HepG2 (cell line): Measurements from ENCODE around the gene PCED1B. TPM values are rescaled to one million over a fixed set of nuclear protein-coding genes. Genes with fewer than 3 reads are reported as not detected.

Source experiments
- ATAC-seq: fragments of 200-7000 bp; cut with Tn5 transposase; 3 replicates; pipeline ENCODE4 v1.9.1; 2020; ENCODE audit warnings: mild to moderate bottlenecking, moderate library complexity
- BruUV-seq: library from RNA; stranded (reverse); fragments of 400-500 nt; replicated peaks from 2 replicates; lab custom pipeline; 2021; lab: Mats Ljungman, UMichigan
- CTCF ChIA-PET: fragments of 300-600 bp; formaldehyde crosslinking; extraction: SDS; loops from one replicate; lab custom pipeline; 2021; ENCODE audit warnings: low total read pairs, inconsistent platforms, low intra/inter-chr PET ratio; lab: Yijun Ruan, JAX
- POLR2A ChIA-PET: fragments of 350-600 bp; sonication (Branson Sonifier 250); formaldehyde crosslinking; loops from one replicate; lab custom pipeline; 2020; ENCODE audit warnings: antibody characterized with exemption, inconsistent platforms; lab: Yijun Ruan, JAX
- DNase-seq: peaks from one replicate; pipeline ENCODE4 v3.0.0-alpha.2; 2015; ENCODE audit warnings: low spot score
- FAIRE-seq: peaks from 3 replicates; lab custom pipeline; 2011; peaks lifted over from hg19 to GRCh38; lab: Jason Lieb, UNC
- H2AFZ ChIP-seq: one replicate; pipeline ENCODE4 v1.6.1; 2011; ENCODE audit warnings: low read length, inconsistent platforms
- H3K27ac ChIP-seq: fragments of 300-600 bp; 3 replicates; pipeline ENCODE4 v1.8.0; 2011; ENCODE audit warnings: mixed run types, mild to moderate bottlenecking, mixed read lengths, low read length, inconsistent platforms; ENCODE audit not compliant: insufficient read depth; ENCODE audit errors: extremely low read length
- H3K27me3 ChIP-seq, 2 experiments: fragments of 200-600 bp in 1 of 2; 2 replicates in 1 of 2; 3 replicates in 1 of 2; pipeline versions ENCODE4 v1.6.0 to v1.8.0; 2011; ENCODE audit warnings: low read length in 2 of 2, mild to moderate bottlenecking in 2 of 2, moderate library complexity in 2 of 2, inconsistent platforms in 1 of 2; ENCODE audit not compliant: insufficient read depth in 2 of 2, control insufficient read depth in 1 of 2
- H3K36me3 ChIP-seq, 2 experiments: fragments of 200-600 bp in 1 of 2; replicated peaks in 1 of 2; 2 replicates in 1 of 2; 3 replicates in 1 of 2; pipeline versions ENCODE4 v1.5.1 to v1.8.0; 2011; ENCODE audit warnings: low read length in 2 of 2, inconsistent platforms in 1 of 2; ENCODE audit not compliant: insufficient read depth in 2 of 2, control insufficient read depth in 1 of 2
- H3K4me1 ChIP-seq: 2 replicates; pipeline ENCODE4 v1.5.1; 2012; ENCODE audit warnings: low read length, inconsistent platforms; ENCODE audit not compliant: insufficient read depth
- H3K4me2 ChIP-seq: 2 replicates; pipeline ENCODE4 v1.6.0; 2011; ENCODE audit warnings: low read depth, low read length, inconsistent platforms
- H3K4me3 ChIP-seq, 3 experiments: fragments of 200-600 bp in 1 of 3; sonication (generic), shearing (Covaris generic) in 1 of 3; replicated peaks in 1 of 3; 2 replicates each; pipeline ENCODE4 v1.5.1; 2011 to 2016; ENCODE audit warnings: low read length in 3 of 3, inconsistent platforms in 2 of 3, low read depth in 2 of 3, mild to moderate bottlenecking in 2 of 3, control low read depth in 1 of 3, mixed read lengths in 1 of 3; ENCODE audit not compliant: insufficient read depth in 1 of 3
- H3K79me2 ChIP-seq: one replicate; pipeline ENCODE4 v1.6.1; 2011; ENCODE audit warnings: low read length, inconsistent platforms; ENCODE audit not compliant: insufficient read depth
- H3K9ac ChIP-seq: 2 replicates; pipeline ENCODE4 v1.6.0; 2011; ENCODE audit warnings: mild to moderate bottlenecking, low read depth, low read length, inconsistent platforms; ENCODE audit not compliant: insufficient read depth
- H3K9me3 ChIP-seq: 2 replicates; pipeline ENCODE4 v1.5.1; 2012; ENCODE audit warnings: mild to moderate bottlenecking, low read length
- H4K20me1 ChIP-seq: 2 replicates; pipeline ENCODE4 v1.6.0; 2011; ENCODE audit warnings: inconsistent platforms, mild to moderate bottlenecking, low read length, moderate library complexity; ENCODE audit not compliant: insufficient read depth
- EEA1 ChIP-seq: sonication (generic); formaldehyde crosslinking; IDR thresholded peaks from 2 replicates; pipeline ENCODE4 v1.5.1; 2020; ENCODE audit warnings: mild to moderate bottlenecking, missing genetic modification reagents, borderline replicate concordance
- ERF ChIP-seq: IDR thresholded peaks from 2 replicates; pipeline ENCODE4 v1.6.1; 2018; ENCODE audit warnings: missing biosample characterization, missing genetic modification reagents
- FOXA1 ChIP-seq, 2 experiments: fragments of 450-650 bp in 1 of 2; sonication (generic) in 1 of 2; formaldehyde crosslinking in 1 of 2; IDR thresholded peaks; 2 replicates each; pipeline versions ENCODE4 v1.4.0 to v1.6.1; 2016 to 2020; ENCODE audit warnings: missing genetic modification reagents in 1 of 2
- FOXM1 ChIP-seq: sonication (generic); formaldehyde crosslinking; IDR thresholded peaks from 2 replicates; pipeline ENCODE4 v1.5.0; 2020; ENCODE audit warnings: missing genetic modification reagents
- JUNB ChIP-seq: sonication (generic); formaldehyde crosslinking; IDR thresholded peaks from 2 replicates; pipeline ENCODE4 v1.8.0; 2022; ENCODE audit warnings: missing genetic modification reagents, mild to moderate bottlenecking, borderline replicate concordance
- MEIS2 ChIP-seq: sonication (generic); formaldehyde crosslinking; IDR thresholded peaks from 2 replicates; pipeline ENCODE4 v1.9.0; 2021; ENCODE audit warnings: mild to moderate bottlenecking, missing genetic modification reagents
- MXD4 ChIP-seq: IDR thresholded peaks from 2 replicates; pipeline ENCODE4 v1.6.1; 2016; ENCODE audit warnings: mild to moderate bottlenecking, missing biosample characterization, missing genetic modification reagents
- NFYC ChIP-seq: IDR thresholded peaks from 2 replicates; pipeline ENCODE4 v1.6.1; 2016; ENCODE audit warnings: missing genetic modification reagents, missing compliant biosample characterization
- TCF7L2 ChIP-seq: IDR thresholded peaks from 2 replicates; pipeline ENCODE4 v1.6.1; 2011; ENCODE audit warnings: mild to moderate bottlenecking, low read depth, low read length, moderate library complexity
- TOE1 ChIP-seq: sonication (generic); formaldehyde crosslinking; IDR thresholded peaks from 2 replicates; pipeline ENCODE4 v1.4.0; 2020; ENCODE audit warnings: mild to moderate bottlenecking, missing genetic modification reagents
- ZNF232 ChIP-seq: sonication (generic); formaldehyde crosslinking; IDR thresholded peaks from 2 replicates; pipeline ENCODE4 v1.4.0; 2020; ENCODE audit warnings: missing genetic modification reagents, borderline replicate concordance
- ZNF558 ChIP-seq: sonication (generic); formaldehyde crosslinking; IDR thresholded peaks from 2 replicates; pipeline ENCODE4 v1.9.0; 2022; ENCODE audit warnings: mild to moderate bottlenecking, missing genetic modification reagents, borderline replicate concordance
- ZNF703 ChIP-seq: sonication (generic); formaldehyde crosslinking; IDR thresholded peaks from 2 replicates; pipeline ENCODE4 v1.5.1; 2020; ENCODE audit warnings: missing genetic modification reagents, mild to moderate bottlenecking, moderate library complexity, borderline replicate concordance
- WGBS: methylation state at CpG from one replicate; pipeline ENCODE4 v1.1.6; 2017; ENCODE audit warnings: low lambda C conversion rate; 5-methylcytosine and 5-hydroxymethylcytosine counted together
- in situ Hi-C: cut with HindIII; loops from 2 replicates; pipeline ENCODE4 v1.10.0; 2017; ENCODE audit warnings: low pct_unique_long_range_greater_than_20kb; ENCODE audit not compliant: extremely low pct_ligation_motif_present
- intact Hi-C: fragments of 100-400 bp; cut with micrococcal nuclease; formaldehyde crosslinking; loops from one replicate; pipeline ENCODE4 v1.10.0; 2022; ENCODE audit not compliant: unreplicated experiment
- polyA plus RNA-seq, 8 experiments: library from polyadenylated mRNA; depleted of rRNA in 3 of 8; stranded (reverse) in 7 of 8; unstranded in 1 of 8; fragments of >200 nt; fragmentation: Illumina TruSeq in 4 of 8; extraction: Trizol in 4 of 8; gene quantifications; 2 replicates each; pipeline versions ENCODE4 v1.2.1 to v1.2.3, GENCODE V29; 2011 to 2016; ENCODE audit warnings: low read depth in 4 of 8, missing spikeins in 1 of 8, mixed read lengths in 1 of 8; ENCODE audit not compliant: insufficient read depth in 1 of 8
- total RNA-seq, 5 experiments: library from RNA; depleted of rRNA; stranded (reverse); fragments of >200 nt; fragmentation: Illumina TruSeq; extraction: Trizol; gene quantifications; 2 replicates each; pipeline ENCODE4 v1.2.3, GENCODE V29; 2016; ENCODE audit warnings: low read depth in 1 of 5
- TF ChIP-seq, protein P1 (sequence below): sonication (generic); formaldehyde crosslinking; IDR thresholded peaks from 2 replicates; pipeline ENCODE4 v1.8.1; 2022; ENCODE audit warnings: low read depth, mild to moderate bottlenecking, missing genetic modification reagents

The PCED1B gene
- total and polyA plus RNA-seq, 2 of the 13 experiments (the other 11 are each of a cell fraction or from before 2014, with no cell fraction given) = 0.11 to 0.37 TPM

DNA sequence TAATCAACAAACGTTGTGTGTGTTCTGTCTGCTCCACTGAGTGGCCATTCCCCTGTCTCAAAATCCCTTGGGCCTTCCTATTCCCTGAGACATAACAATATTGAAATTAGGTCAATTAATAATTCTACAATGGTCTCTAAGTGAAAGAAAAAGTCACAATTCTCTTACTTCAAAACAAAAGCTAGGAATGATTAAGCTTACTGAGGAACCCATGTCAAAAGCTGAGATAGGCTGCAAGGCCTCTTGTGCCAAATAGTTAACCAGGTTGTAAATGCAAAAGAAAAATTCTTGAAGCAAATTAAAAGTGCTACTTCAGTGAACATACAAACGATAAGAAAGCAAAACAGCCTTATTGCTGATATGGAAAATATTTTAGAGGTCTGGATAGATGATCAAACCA, 65.3 kb downstream of the PCED1B start (continued):
- TF ChIP-seq FOXM1 (CRISPR knock-in tag) (no peak), TCF7L2 (no peak), FOXA1 (IDR thresholded peaks at IDR 0.05) (no peak), FOXA1 (CRISPR knock-in tag; IDR thresholded peaks at IDR 0.05) (no peak), EEA1 (CRISPR knock-in tag) (no peak), MXD4 (CRISPR knock-in tag) (no peak)

DNA sequence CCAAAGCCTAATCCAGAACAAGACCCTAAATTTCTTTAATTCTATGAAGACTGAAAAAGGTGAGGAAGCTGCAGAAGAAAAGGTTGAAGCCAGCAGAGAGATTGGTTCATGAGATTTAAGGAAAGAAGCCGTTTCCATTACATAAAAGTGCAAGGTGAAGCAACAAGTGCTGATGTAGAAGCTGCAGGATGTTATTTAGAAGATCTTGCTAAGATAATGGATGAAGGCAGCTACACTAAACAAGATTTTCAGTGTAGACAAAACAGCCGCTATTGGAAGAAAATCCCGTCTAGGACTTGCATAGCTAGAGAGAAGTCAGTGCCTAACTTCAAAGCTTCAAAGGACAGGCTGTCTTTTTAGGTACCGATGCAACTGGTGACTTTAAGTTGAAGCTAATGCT, 65.8 kb downstream of the PCED1B start:
- no peak overlapping the region for H3K9ac ChIP-seq
- WGBS = 18% methylated on average over 4 of the region's 4 CpGs
- H3K79me2 ChIP-seq = no peaks in the 10 kb centered on the region
- H4K20me1 ChIP-seq = no peaks in the 10 kb centered on the region
- H3K4me1 ChIP-seq = no peaks in the 10 kb centered on the region
- H3K36me3 ChIP-seq = no peaks in the 10 kb centered on the region
- no peak for TF ChIP-seq JUNB (CRISPR knock-in tag)
- no peak for TF ChIP-seq ZNF703 (CRISPR knock-in tag)
- no peak for TF ChIP-seq NFYC (CRISPR knock-in tag)
- TF ChIP-seq, all 625 proteins: peak for 0
- BruUV-seq = no TSS peak
- Histone ChIP-seq H3K27me3 (no peaks in the 10 kb centered on the region), H3K4me3 (no peak overlapping the region), H3K9me3 (no peaks in the 10 kb centered on the region), H2AFZ (no peak overlapping the region), H3K4me2 (no peak overlapping the region), H3K27ac (no peak overlapping the region)
- in situ Hi-C loops (no loop called here), intact Hi-C loops (no loop called here)
- DNase-seq (no peak), FAIRE-seq (no peak), ATAC-seq (no peak)
- ChIA-PET POLR2A (no interaction called here), CTCF (no interaction called here)

DNA sequence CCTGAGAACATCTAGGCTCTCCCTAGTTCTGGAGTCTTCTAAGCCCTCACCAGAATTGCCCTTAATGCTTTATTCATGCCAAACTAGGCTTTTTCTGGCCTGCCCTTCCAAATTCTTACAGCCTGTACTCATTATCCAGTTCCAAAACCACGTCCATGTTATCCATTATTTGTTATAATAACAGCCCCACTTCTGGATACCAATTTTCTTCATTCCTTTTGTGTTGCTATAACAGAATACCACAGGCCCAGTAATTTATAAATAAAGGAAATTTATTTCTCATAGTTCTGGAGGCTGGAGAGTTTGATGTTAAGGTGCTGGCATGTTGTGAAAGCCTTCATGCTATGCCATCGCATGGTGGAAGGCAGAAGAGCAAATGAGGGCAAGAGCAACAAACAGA, 68.3 kb downstream of the PCED1B start:
- no peaks in the 10 kb centered on the region for H3K36me3 ChIP-seq
- ChIA-PET CTCF (no interaction called here), POLR2A (no interaction called here)
- H3K9ac ChIP-seq = no peak overlapping the region
- H3K4me3 ChIP-seq = no peak overlapping the region
- WGBS = 28% methylated on average over 2 of the region's 2 CpGs
- no peaks in the 10 kb centered on the region for H3K4me1 ChIP-seq
- intact Hi-C loops = no loop called here
- no TSS peak for BruUV-seq
- no peaks in the 10 kb centered on the region for H3K27me3 ChIP-seq
- DNase-seq = no peak
- ATAC-seq = no peak
- in situ Hi-C loops = no loop called here
- no peak overlapping the region for H3K4me2 ChIP-seq
- H2AFZ ChIP-seq = no peak overlapping the region
- H3K79me2 ChIP-seq = no peaks in the 10 kb centered on the region
- H3K9me3 ChIP-seq = no peaks in the 10 kb centered on the region
- H4K20me1 ChIP-seq = no peaks in the 10 kb centered on the region
- no peak overlapping the region for H3K27ac ChIP-seq
- FAIRE-seq = no peak
- no peak for TF ChIP-seq ERF (CRISPR knock-in tag)
- TF ChIP-seq MEIS2 (CRISPR knock-in tag) = no peak
- no peak for TF ChIP-seq ZNF558 (CRISPR knock-in tag)
- TF ChIP-seq, protein P1, sequence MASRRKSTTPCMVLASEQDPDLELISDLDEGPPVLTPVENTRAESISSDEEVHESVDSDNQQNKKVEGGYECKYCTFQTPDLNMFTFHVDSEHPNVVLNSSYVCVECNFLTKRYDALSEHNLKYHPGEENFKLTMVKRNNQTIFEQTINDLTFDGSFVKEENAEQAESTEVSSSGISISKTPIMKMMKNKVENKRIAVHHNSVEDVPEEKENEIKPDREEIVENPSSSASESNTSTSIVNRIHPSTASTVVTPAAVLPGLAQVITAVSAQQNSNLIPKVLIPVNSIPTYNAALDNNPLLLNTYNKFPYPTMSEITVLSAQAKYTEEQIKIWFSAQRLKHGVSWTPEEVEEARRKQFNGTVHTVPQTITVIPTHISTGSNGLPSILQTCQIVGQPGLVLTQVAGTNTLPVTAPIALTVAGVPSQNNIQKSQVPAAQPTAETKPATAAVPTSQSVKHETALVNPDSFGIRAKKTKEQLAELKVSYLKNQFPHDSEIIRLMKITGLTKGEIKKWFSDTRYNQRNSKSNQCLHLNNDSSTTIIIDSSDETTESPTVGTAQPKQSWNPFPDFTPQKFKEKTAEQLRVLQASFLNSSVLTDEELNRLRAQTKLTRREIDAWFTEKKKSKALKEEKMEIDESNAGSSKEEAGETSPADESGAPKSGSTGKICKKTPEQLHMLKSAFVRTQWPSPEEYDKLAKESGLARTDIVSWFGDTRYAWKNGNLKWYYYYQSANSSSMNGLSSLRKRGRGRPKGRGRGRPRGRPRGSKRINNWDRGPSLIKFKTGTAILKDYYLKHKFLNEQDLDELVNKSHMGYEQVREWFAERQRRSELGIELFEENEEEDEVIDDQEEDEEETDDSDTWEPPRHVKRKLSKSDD (CRISPR knock-in tag) = no peak
- TF ChIP-seq TOE1 (CRISPR knock-in tag) = no peak
- TF ChIP-seq ZNF232 (CRISPR knock-in tag) = no peak
